Kidney glomerular epithelial cell (primary cell): ENCODE results near the gene GOT1.

Experiments
- DNase-seq: peaks from one replicate; lab custom pipeline; 2025; lab: John Stamatoyannopoulos, UW

GOT1 gene

GRCh38 chr10:99433378-99434020 lies 3.1 kb upstream of the GOT1 start:
- no peak for DNase-seq

GRCh38 chr10:99432881-99433280 lies 2.5 kb upstream of the GOT1 start:
- DNase-seq, result no peak

- no peak for DNase-seq
Measured at GRCh38 chr10:99432047-99432446, 1.6 kb upstream of the GOT1 start.

- DNase-seq, result peak; percentile 22
Measured at GRCh38 chr10:99431190-99431760, 851 bp upstream of the GOT1 start.

GRCh38 chr10:99430116-99430450 lies 341 bp downstream of the GOT1 start:
- DNase-seq, result no peak

- DNase-seq, result no peak
Measured at GRCh38 chr10:99429517-99430095, 818 bp downstream of the GOT1 start.

GRCh38 chr10:99427566-99428190 lies 2.7 kb downstream of the GOT1 start:
- DNase-seq, result no peak

GRCh38 chr10:99426689-99427088 lies 3.7 kb downstream of the GOT1 start:
- peak; percentile 23 for DNase-seq

- no peak for DNase-seq
Measured at GRCh38 chr10:99425204-99425603, 5.2 kb downstream of the GOT1 start.

GRCh38 chr10:99424656-99425055 lies 5.8 kb downstream of the GOT1 start:
- no peak for DNase-seq

- no peak for DNase-seq
Measured at GRCh38 chr10:99422529-99423096, 7.8 kb downstream of the GOT1 start.

- no peak for DNase-seq
Measured at GRCh38 chr10:99421233-99421739, 9.1 kb downstream of the GOT1 start.

- no peak for DNase-seq
Measured at GRCh38 chr10:99419688-99420087, 10.7 kb downstream of the GOT1 start.

- DNase-seq, result no peak
Measured at GRCh38 chr10:99418910-99419624, 11.4 kb downstream of the GOT1 start.

GRCh38 chr10:99412099-99412498 lies 18.3 kb downstream of the GOT1 start:
- DNase-seq, result no peak

GRCh38 chr10:99411546-99411945 lies 18.9 kb downstream of the GOT1 start:
- no peak for DNase-seq

- DNase-seq, result no peak
Measured at GRCh38 chr10:99410876-99411275, 19.5 kb downstream of the GOT1 start.

- DNase-seq, result no peak
Measured at GRCh38 chr10:99410146-99410545, 20.3 kb downstream of the GOT1 start.

GRCh38 chr10:99406149-99406548 lies 24.3 kb downstream of the GOT1 start:
- DNase-seq, result no peak

GRCh38 chr10:99403674-99404073 lies 26.8 kb downstream of the GOT1 start:
- no peak for DNase-seq

GRCh38 chr10:99399664-99400063 lies 30.8 kb downstream of the GOT1 start:
- DNase-seq, result no peak

GRCh38 chr10:99396471-99396870 lies 34.0 kb downstream of the GOT1 start:
- peak; percentile 39 for DNase-seq
